Lung (tissue), 12 donors: ENCODE measurements around the gene BICC1. TPM values are rescaled to one million over a fixed set of nuclear protein-coding genes. Genes with fewer than 3 reads are reported as not detected.

Experiments
- ATAC-seq: fragments of 200-7000 bp; cut with Tn5 transposase; one replicate; pipeline ENCODE4 v1.9.1; 2020; ENCODE audit warnings: moderate number of reproducible peaks; ENCODE audit not compliant: insufficient read depth, low FRiP score
- DNase-seq, 3 donors: peaks; one replicate each; pipeline ENCODE4 v3.0.0-alpha.2; 2013 to 2017
- H3K27ac ChIP-seq, 2 donors: one replicate each; pipeline ENCODE4 v1.5.1; 2013; ENCODE audit warnings: mild to moderate bottlenecking in 2 of 2, moderate library complexity in 2 of 2, control low read depth in 1 of 2, inconsistent platforms in 1 of 2, low read depth in 1 of 2, low read length in 1 of 2
- H3K27me3 ChIP-seq, 3 donors: one replicate each; pipeline ENCODE4 v1.5.1; 2013; ENCODE audit warnings: low read length in 2 of 3; ENCODE audit not compliant: control insufficient read depth in 3 of 3, insufficient read depth in 3 of 3
- H3K36me3 ChIP-seq, 4 donors: one replicate each; pipeline ENCODE4 v1.5.1; 2013; ENCODE audit warnings: low read length in 4 of 4, mild to moderate bottlenecking in 1 of 4, moderate library complexity in 1 of 4; ENCODE audit not compliant: control insufficient read depth in 4 of 4, insufficient read depth in 4 of 4
- H3K4me1 ChIP-seq, 5 donors: one replicate each; pipeline ENCODE4 v1.5.1; 2013; ENCODE audit warnings: low read length in 5 of 5, mild to moderate bottlenecking in 2 of 5, moderate library complexity in 1 of 5; ENCODE audit not compliant: control insufficient read depth in 5 of 5, insufficient read depth in 5 of 5
- H3K4me3 ChIP-seq: one replicate; pipeline ENCODE4 v1.5.1; 2013; ENCODE audit warnings: mild to moderate bottlenecking, control low read depth, moderate library complexity
- H3K9ac ChIP-seq, 2 donors: one replicate each; pipeline ENCODE4 v1.5.1; 2013; ENCODE audit warnings: low read length in 2 of 2, control low read depth in 1 of 2; ENCODE audit not compliant: insufficient read depth in 1 of 2
- H3K9me3 ChIP-seq, 4 donors: one replicate each; pipeline ENCODE4 v1.5.1; 2013; ENCODE audit warnings: low read length in 3 of 4, mild to moderate bottlenecking in 1 of 4, moderate library complexity in 1 of 4; ENCODE audit not compliant: control insufficient read depth in 4 of 4, insufficient read depth in 3 of 4
- WGBS, 2 donors: extraction: QIAGEN DNeasy Blood & Tissue Kit; methylation state at CpG; one replicate each; pipeline ENCODE4 v1.1.7; 2013; 5-methylcytosine and 5-hydroxymethylcytosine counted together
- polyA plus RNA-seq, 2 donors: library from polyadenylated mRNA; stranded (reverse); fragments of 200-250 nt; gene quantifications; one replicate each; pipeline ENCODE4 v1.2.1, GENCODE V29; 2013
- total RNA-seq, 2 donors: library from RNA; depleted of rRNA in 1 of 2; stranded (reverse); fragments of >200 nt in 1 of 2; gene quantifications; one replicate each; pipeline ENCODE4 v1.2.1, GENCODE V29; 2014 to 2021
- TF ChIP-seq, protein P1 (sequence below): IDR thresholded peaks from 2 replicates; pipeline ENCODE4 v1.5.1; 2012; ENCODE audit warnings: mild to moderate bottlenecking; ENCODE audit errors: control extremely low read depth, extremely low read depth
- donor health status: control.
- donor health status: control.
- donor health status: Bipolar disorder and iron deficiency.
- donor health status: healthy.
- donor health status: DM: yes; HTN: yes; CAD: no.

The BICC1 gene
- total and polyA plus RNA-seq, 4 donors: 2.3 to 43.1 (median 5.9) TPM

GRCh38 chr10:58733436-58733835, 220.8 kb downstream of the BICC1 start:
- Histone ChIP-seq H3K4me1 (peaks cover 0 to 10% (median 2%) of the 10 kb centered on the region in 5 donors), H3K36me3 (peaks cover 0 to 10% (median under 1%) of the 10 kb centered on the region in 4 donors), H3K27me3 (no peaks in the 10 kb centered on the region), H3K27ac (no peak overlapping the region), H3K9ac (no peak overlapping the region), H3K4me3 (no peak overlapping the region), H3K9me3 (peaks cover 0 to 11% (median 7%) of the 10 kb centered on the region in 4 donors)
- ATAC-seq (no peak), DNase-seq (no peak)
- TF ChIP-seq, protein P1, sequence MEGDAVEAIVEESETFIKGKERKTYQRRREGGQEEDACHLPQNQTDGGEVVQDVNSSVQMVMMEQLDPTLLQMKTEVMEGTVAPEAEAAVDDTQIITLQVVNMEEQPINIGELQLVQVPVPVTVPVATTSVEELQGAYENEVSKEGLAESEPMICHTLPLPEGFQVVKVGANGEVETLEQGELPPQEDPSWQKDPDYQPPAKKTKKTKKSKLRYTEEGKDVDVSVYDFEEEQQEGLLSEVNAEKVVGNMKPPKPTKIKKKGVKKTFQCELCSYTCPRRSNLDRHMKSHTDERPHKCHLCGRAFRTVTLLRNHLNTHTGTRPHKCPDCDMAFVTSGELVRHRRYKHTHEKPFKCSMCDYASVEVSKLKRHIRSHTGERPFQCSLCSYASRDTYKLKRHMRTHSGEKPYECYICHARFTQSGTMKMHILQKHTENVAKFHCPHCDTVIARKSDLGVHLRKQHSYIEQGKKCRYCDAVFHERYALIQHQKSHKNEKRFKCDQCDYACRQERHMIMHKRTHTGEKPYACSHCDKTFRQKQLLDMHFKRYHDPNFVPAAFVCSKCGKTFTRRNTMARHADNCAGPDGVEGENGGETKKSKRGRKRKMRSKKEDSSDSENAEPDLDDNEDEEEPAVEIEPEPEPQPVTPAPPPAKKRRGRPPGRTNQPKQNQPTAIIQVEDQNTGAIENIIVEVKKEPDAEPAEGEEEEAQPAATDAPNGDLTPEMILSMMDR: no peak
- WGBS, 2 donors: 85 to 94% methylated on average over 1 of the region's 1 CpG

- Histone ChIP-seq H3K4me3 (no peak overlapping the region), H3K27ac (no peak overlapping the region), H3K9ac (no peak overlapping the region), H3K9me3 (peaks cover 0 to 11% (median 7%) of the 10 kb centered on the region in 4 donors), H3K4me1 (peaks cover 0 to 10% (median 2%) of the 10 kb centered on the region in 5 donors), H3K27me3 (no peaks in the 10 kb centered on the region), H3K36me3 (peaks cover 0 to 10% (median under 1%) of the 10 kb centered on the region in 4 donors)
- ATAC-seq: no peak
- TF ChIP-seq, protein P1: no peak
- 73 to 84% methylated on average over 5 of the region's 5 CpGs for WGBS, 2 donors
- DNase-seq: no peak
These were observed 221.4 kb downstream of the BICC1 start for GRCh38 chr10:58734116-58734515.

- H3K9me3 ChIP-seq: peaks cover 0 to 11% (median 5%) of the 10 kb centered on the region in 4 donors
- ATAC-seq (no peak), DNase-seq (no peak)
- peaks cover 0 to 10% (median 2%) of the 10 kb centered on the region in 5 donors for H3K4me1 ChIP-seq
- H3K9ac ChIP-seq: no peak overlapping the region
- H3K4me3 ChIP-seq: no peak overlapping the region
- H3K27me3 ChIP-seq: no peaks in the 10 kb centered on the region
- H3K36me3 ChIP-seq: peaks cover 0 to 9% (median 0%) of the 10 kb centered on the region in 4 donors
- TF ChIP-seq, protein P1: no peak
- no peak overlapping the region for H3K27ac ChIP-seq
These were observed 222.0 kb downstream of the BICC1 start for GRCh38 chr10:58734664-58735063.

- ATAC-seq: no peak
These were observed 222.4 kb downstream of the BICC1 start for GRCh38 chr10:58735087-58735486.

More at GRCh38 chr10:58735087-58735486, 222.4 kb downstream of the BICC1 start:
- DNase-seq: no peak
- peaks cover 0 to 10% (median 2%) of the 10 kb centered on the region in 5 donors for H3K4me1 ChIP-seq
- no peak overlapping the region for H3K4me3 ChIP-seq
- H3K36me3 ChIP-seq: peaks cover 0 to 4% (median 0%) of the 10 kb centered on the region in 4 donors
- H3K27ac ChIP-seq: no peak overlapping the region
- H3K9ac ChIP-seq: no peak overlapping the region
- H3K27me3 ChIP-seq: no peaks in the 10 kb centered on the region
- H3K9me3 ChIP-seq: peaks cover 0 to 11% (median 5%) of the 10 kb centered on the region in 4 donors
- WGBS, 2 donors: 70 to 76% methylated on average over 7 of the region's 7 CpGs
- TF ChIP-seq, protein P1: no peak
